GM21576 (cell line): ENCODE results near the gene CCHCR1.
"Not testable (repeated sequence)": the region's sequence is repeated elsewhere in the genome, so short reads cannot be mapped to it uniquely, and the experiment has no call there.

ENCODE experiments used
- ATAC-seq: cut with Tn5 transposase; IDR thresholded peaks from one replicate; pipeline ENCODE4 v1.9.1; 2021; ENCODE audit warnings: mild to moderate bottlenecking, moderate library complexity; ENCODE audit not compliant: unreplicated experiment

CCHCR1 gene, protein sequence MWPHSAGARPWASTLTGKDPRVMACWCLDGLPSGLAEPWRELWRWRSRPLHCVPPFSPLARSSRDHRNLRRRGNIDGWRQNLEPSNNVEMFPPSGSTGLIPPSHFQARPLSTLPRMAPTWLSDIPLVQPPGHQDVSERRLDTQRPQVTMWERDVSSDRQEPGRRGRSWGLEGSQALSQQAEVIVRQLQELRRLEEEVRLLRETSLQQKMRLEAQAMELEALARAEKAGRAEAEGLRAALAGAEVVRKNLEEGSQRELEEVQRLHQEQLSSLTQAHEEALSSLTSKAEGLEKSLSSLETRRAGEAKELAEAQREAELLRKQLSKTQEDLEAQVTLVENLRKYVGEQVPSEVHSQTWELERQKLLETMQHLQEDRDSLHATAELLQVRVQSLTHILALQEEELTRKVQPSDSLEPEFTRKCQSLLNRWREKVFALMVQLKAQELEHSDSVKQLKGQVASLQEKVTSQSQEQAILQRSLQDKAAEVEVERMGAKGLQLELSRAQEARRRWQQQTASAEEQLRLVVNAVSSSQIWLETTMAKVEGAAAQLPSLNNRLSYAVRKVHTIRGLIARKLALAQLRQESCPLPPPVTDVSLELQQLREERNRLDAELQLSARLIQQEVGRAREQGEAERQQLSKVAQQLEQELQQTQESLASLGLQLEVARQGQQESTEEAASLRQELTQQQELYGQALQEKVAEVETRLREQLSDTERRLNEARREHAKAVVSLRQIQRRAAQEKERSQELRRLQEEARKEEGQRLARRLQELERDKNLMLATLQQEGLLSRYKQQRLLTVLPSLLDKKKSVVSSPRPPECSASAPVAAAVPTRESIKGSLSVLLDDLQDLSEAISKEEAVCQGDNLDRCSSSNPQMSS

GRCh38 chr6:31157513-31158139 is at the start of gene CCHCR1:
CCHCR1 (minus strand) TSS chr6:31157802; CDS start chr6:31157600, 202 bp downstream.
- peak; percentile 1 for ATAC-seq

- no peak for ATAC-seq
Measured at GRCh38 chr6:31205638-31206037, 48.0 kb upstream of the CCHCR1 start.

GRCh38 chr6:31204751-31205145 is 47.1 kb upstream of the CCHCR1 start:
- ATAC-seq: no peak

DNA sequence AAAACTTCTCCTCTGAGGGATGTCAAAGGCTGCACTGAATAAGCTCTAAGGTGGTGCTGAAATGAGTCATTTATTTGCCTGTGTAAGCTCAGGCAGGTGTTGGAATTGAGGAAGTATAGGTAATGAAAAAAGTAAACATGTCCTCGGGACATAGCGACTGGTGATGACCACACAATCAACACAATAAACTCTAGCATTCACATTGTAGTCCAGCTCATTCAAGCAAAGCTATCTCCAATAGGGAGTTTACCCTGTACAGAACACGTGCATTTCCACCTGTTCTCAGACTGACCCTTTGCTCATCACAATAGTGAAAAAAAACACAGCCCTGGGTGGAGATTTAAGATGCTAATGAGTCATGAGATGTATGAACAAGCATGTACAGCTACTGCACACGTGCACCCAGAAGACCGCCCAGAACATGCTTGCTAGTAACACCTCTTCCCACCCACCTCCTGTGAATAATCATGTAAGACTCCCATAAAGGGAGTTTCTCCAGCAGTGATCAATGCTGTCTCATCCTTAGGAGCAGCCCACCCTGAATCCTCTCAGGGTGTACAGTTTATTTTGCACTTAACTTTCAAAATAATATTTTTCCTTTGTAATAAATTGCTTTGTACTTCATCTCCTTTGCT is 45.9 kb upstream of the CCHCR1 start:
- ATAC-seq: peak; percentile 50

DNA sequence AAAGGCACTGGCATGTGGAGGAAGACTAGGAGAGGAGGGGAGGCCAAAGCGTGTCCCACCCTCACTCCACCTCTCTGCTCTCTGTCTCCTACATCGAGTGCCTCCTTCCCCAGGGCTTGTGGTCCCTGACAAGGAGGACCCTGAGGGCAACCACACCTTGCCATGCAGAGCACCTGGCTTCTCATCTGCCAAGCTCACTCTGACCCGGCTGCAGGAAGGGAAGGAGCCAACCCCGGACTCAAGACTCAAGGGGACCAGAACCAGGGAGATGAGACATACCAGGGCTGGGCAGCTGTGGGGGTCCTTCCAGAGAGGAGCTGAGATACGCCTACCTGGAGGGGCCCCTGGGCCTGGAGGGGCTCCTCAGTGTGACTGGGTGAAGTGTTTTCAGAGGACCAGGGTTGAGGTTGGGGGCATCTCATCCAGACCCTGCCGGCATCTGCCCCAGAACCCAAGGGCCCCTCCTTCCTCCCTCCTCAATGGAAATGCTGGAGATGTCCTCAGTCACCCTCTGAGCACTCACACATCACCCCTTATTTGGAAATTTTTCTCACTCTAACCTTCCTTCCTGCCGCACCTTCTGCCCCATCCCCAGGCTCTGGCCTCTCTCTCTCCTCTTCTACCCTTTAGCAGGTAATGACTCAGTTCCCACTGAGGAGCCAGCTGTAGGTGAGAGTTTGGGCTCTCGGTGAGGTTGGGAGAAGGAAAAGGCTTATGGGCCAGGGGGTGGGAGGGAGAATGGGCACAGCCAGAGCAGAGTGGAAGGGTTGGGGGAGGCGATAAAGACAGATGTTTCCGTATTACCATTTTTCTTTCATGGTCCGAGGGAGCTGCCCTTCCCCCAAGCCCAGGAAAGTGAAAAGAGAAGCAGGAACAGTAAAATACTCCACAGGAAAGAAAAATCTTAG is 44.9 kb upstream of the CCHCR1 start:
- ATAC-seq: no peak

GRCh38 chr6:31199105-31199452 is 41.5 kb upstream of the CCHCR1 start:
- not testable (repeated sequence) for ATAC-seq

GRCh38 chr6:31197559-31198305 is 40.1 kb upstream of the CCHCR1 start:
- ATAC-seq: peak; percentile 71

DNA sequence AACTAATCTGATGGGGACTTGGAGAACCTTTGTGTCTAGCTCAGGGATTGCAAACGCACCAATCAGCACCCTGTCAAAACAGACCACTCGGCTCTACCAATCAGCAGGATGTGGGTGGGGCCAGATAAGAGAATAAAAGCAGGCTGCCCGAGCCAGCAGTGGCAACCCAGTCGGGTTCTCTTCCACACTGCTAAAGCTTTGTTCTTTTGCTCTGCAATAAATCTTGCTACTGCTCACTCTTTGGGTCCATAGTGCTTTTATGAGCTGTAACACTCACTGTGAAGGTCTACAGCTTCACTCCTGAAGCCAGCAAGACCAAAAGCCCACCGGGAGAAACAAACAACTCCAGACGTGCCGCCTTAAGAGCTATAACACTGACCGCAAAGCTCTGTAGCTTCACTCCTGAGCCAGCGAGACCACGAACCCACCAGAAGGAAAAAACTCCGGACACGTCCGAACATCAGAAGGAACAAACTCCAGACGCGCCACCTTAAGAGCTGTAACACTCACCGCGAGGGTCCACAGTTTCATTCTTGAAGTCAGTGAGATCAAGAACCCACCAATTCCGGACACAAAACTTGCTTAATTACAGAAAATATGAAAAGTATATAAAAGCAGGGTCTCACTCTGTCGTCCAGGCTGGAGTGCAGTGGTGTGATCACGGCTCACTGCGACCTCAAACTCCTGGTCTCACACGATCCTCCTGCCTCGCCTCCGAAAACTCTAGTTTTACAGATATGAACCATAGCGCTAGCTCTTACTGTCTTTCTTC is 38.8 kb upstream of the CCHCR1 start:
- not testable (repeated sequence) for ATAC-seq

- ATAC-seq: not testable (repeated sequence)
Measured at GRCh38 chr6:31195308-31195979, 37.8 kb upstream of the CCHCR1 start.

DNA sequence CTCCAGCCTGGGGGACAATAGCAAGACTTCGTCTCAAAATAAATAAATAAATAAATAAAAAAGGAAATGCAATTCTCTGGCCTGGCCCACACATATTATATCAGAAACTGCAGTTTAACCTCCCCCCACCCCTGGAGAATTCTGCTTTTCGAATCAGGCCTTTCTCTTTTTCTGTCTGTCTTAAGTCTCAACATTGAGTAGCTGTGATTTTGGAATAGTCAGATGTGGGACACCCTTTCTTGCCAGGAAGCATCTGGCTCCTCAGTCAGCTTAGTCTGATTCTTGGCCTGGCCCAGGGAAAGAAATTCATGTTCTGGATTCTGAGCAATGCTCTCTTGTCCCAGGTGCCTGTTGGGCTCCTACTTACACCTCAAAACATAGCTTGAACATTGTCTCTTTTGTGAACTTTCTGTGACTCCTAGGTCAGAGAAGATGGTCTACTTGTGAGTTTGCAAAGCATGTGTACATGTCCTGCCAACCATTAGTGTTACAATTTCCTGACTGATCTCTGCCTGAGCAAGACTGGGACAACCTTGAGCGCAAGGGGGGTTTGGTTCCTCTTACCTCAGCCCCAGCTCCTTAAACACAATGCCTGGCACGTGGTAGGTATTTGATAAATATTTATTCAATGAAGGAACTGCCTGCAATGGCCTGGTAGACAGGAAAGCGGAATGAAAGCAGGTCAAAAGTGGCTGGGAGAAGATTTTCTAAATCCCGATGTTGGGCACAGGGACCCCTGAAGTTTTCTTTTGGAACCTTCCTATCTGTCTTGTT is 36.6 kb upstream of the CCHCR1 start:
- no peak for ATAC-seq

- ATAC-seq: no peak
Measured at GRCh38 chr6:31193206-31193605, 35.6 kb upstream of the CCHCR1 start.

- not testable (repeated sequence) for ATAC-seq
Measured at GRCh38 chr6:31192431-31193105, 35.0 kb upstream of the CCHCR1 start.

GRCh38 chr6:31190488-31190887 is 32.9 kb upstream of the CCHCR1 start:
- ATAC-seq: no peak

- ATAC-seq: not testable (repeated sequence)
Measured at GRCh38 chr6:31189223-31189622, 31.6 kb upstream of the CCHCR1 start.

DNA sequence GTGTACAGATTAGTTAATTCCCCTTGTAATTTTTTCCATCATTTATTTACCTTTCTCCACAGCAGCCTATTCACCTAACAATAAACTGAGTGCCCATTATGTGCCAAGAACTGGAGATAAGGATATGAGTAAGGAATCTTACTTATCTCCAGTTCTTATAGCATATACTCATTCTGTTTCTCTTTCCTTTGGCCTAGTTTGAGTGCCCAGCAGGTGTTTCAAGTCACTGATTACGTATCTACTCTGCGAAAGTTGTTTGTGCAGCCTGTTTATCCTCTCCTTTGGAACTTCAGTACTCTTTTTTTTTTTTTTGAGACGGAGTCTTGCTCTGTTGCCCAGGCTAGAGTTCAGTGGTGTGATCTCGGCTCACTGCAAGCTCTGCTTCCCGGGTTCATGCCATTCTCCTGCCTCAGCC is 30.2 kb upstream of the CCHCR1 start:
- no peak for ATAC-seq

- ATAC-seq: no peak
Measured at GRCh38 chr6:31186052-31186734, 28.6 kb upstream of the CCHCR1 start.
